ENCODE results near the gene IL18BP. TPM values are rescaled to one million over a fixed set of nuclear protein-coding genes. Genes with fewer than 3 reads are reported as not detected.

IL18BP gene
- total and polyA plus RNA-seq, 10 of the 15 experiments (the other 5 are each of a cell fraction or from before 2014, with no cell fraction given) = 2.6 to 18.1 (median 10.7) TPM

DNA sequence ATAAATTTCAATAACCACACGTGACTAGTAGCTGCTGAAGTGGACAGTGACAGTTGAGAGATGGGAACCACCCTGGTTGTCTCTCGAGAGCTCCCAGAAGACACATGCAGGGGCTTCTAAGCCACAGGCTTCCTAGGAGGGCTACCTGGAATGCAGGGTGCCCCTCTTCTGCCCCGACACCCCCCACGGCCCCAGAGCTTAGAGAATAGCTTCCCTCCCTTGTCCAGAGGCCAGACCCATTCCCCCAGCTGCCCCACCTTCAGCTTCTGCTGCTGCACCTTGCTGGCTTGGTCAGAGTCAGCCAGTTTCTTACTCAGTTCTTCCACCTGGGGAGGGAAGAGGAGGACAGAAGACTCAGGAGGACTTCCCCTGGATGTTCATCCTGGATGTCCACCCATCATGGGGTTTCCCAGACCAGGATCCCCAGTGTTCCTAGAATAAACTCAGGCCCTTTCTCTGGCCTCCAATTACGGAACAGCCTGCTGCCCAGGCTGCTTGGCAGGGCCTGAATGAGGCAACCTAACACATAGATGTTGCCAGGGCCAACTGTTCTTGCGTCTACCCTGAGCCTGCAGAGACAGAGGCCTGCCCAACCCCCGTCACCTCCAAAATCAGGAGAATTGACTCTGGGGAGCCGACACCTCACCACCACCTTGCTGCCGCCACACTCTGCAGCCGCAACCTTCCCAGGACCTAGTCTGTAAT is 12.0 kb downstream of the IL18BP start:
- RAD21 ChIA-PET (ENCODE audit: unreplicated experiment) = no interaction called here
- no peaks in the 10 kb centered on the region for H3K4me1 ChIP-seq (ENCODE audit: control insufficient read depth, insufficient read depth, low read length)
- CTCF ChIA-PET = interaction anchor here (0.9 to 9.0 kb wide), 6 partner anchors 14 to 133 kb away, joined by 3 to 138 read pairs (median 4); no protein-coding TSS in a partner anchor

DNA sequence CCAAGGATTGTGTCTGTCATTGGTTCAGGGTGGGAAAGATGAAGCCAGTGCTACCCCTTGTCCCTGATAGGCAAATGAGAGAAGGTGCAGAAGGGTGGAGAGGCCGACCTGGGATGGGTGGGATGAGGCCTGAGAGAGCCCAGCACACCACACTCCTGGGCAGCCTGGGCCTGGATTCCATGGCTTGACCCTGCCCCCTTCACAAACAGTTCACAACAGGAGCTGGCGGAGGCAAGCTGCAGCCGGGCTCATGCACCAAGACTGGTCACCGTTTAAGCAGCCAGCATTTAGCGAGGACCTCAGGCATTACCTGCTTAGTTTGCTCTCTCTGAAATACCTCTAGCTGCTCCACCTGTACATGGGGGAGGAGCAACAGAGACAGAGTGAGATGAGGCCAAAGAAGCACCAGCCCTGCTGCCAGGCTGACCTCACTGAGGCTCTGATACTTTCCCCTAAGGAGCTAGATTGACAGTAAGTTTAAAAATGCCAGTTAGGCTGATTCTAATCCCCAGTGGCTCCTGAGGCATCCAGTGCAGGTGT is 13.5 kb downstream of the IL18BP start:
- Histone ChIP-seq H3K9ac (ENCODE audit: control insufficient read depth, insufficient read depth, low read length) (no peak overlapping the region), H3K36me3 (ENCODE audit: control insufficient read depth in 2 of 2, insufficient read depth in 2 of 2, low read length in 1 of 2) (peaks cover 51 to 69% of the 10 kb centered on the region in 2 experiments), H3K27me3 (replicated peaks in 1 of 2; ENCODE audit: control insufficient read depth in 2 of 2, insufficient read depth in 2 of 2, low read length in 1 of 2) (no peaks in the 10 kb centered on the region), H3K4me2 (ENCODE audit: control insufficient read depth, insufficient read depth) (no peak overlapping the region), H3K4me1 (ENCODE audit: control insufficient read depth, insufficient read depth, low read length) (no peaks in the 10 kb centered on the region), H3K4me3 (no peak overlapping the region), H4K20me1 (ENCODE audit: control insufficient read depth, insufficient read depth) (0 out of 2 replicates have a peak, but pooled peaks cover 3% of the 10 kb centered on the region), H3K9me3 (replicated peaks; ENCODE audit: control insufficient read depth, insufficient read depth, low read length) (no peaks in the 10 kb centered on the region), H3K79me2 (ENCODE audit: control insufficient read depth, insufficient read depth, low read length) (no peaks in the 10 kb centered on the region), H2AFZ (ENCODE audit: control insufficient read depth, low read depth, low read length) (no peak overlapping the region), H3K27ac (ENCODE audit: control insufficient read depth, insufficient read depth) (no peak overlapping the region)
- ChIA-PET RAD21 (ENCODE audit: unreplicated experiment) (interaction anchor here (4.5 kb wide), 1 partner anchor 34 kb away, joined by 51 read pairs; no protein-coding TSS in a partner anchor), SMC1A (ENCODE audit: uncharacterized antibody, unreplicated experiment) (interaction anchor here (1.7 to 7.3 kb wide), 2 partner anchors 35 to 419 kb away, joined by 4 to 64 read pairs; no protein-coding TSS in a partner anchor), POLR2A (no interaction called here), CTCF (interaction anchor here (0.6 to 9.0 kb wide), 3 partner anchors 12 to 34 kb away, joined by 3 to 138 read pairs (median 3); no protein-coding TSS in a partner anchor)
- DNase-seq (ENCODE audit: low read depth, low spot score) (no peak), FAIRE-seq (no peak), ATAC-seq (no peak)
- TF ChIP-seq POLR2AphosphoS2 (IDR thresholded peaks at IDR 0.05; ENCODE audit: low read depth, low read length) = peak; percentile 27; the same call in 1 of the 2 replicates
- TF ChIP-seq ZNF622 (IDR thresholded peaks at IDR 0.05) = no peak
- no peak for TF ChIP-seq CHD1 (IDR thresholded peaks at IDR 0.05; ENCODE audit: low read depth, low read length)
- TF ChIP-seq CBX5 (IDR thresholded peaks at IDR 0.05; ENCODE audit: low read depth) = no peak
- peak; percentile 35; the same call in 1 of the 2 replicates for TF ChIP-seq POLR2A (IDR thresholded peaks at IDR 0.05; ENCODE audit: low read depth, low read length)
- intact Hi-C loops (cut with micrococcal nuclease; ENCODE audit: unreplicated experiment) = no loop called here
- in situ Hi-C loops (cut with MboI) = no loop called here
- 55% methylated on average over 5 of the region's 5 CpGs for WGBS (ENCODE audit: insufficient coverage, insufficient replicate concordance, low lambda C conversion rate, missing lambda C conversion rate)
- BruUV-seq (replicated peaks) = no TSS peak

More for the DNA sequence above, 12.0 kb downstream of the IL18BP start:
- WGBS (ENCODE audit: insufficient coverage, insufficient replicate concordance, low lambda C conversion rate, missing lambda C conversion rate) = 81% methylated on average over 10 of the region's 10 CpGs
- intact Hi-C loops (cut with micrococcal nuclease; ENCODE audit: unreplicated experiment) = no loop called here
- Histone ChIP-seq H2AFZ (ENCODE audit: control insufficient read depth, low read depth, low read length) (no peak overlapping the region), H3K4me2 (ENCODE audit: control insufficient read depth, insufficient read depth) (no peak overlapping the region), H3K27ac (ENCODE audit: control insufficient read depth, insufficient read depth) (no peak overlapping the region), H3K9me3 (replicated peaks; ENCODE audit: control insufficient read depth, insufficient read depth, low read length) (no peaks in the 10 kb centered on the region), H3K27me3 (replicated peaks in 1 of 2; ENCODE audit: control insufficient read depth in 2 of 2, insufficient read depth in 2 of 2, low read length in 1 of 2) (no peaks in the 10 kb centered on the region), H3K79me2 (ENCODE audit: control insufficient read depth, insufficient read depth, low read length) (no peaks in the 10 kb centered on the region), H3K4me3 (no peak overlapping the region), H3K36me3 (ENCODE audit: control insufficient read depth in 2 of 2, insufficient read depth in 2 of 2, low read length in 1 of 2) (peaks cover 41 to 72% of the 10 kb centered on the region in 2 experiments; a peak in 3 of 4 replicates), H4K20me1 (ENCODE audit: control insufficient read depth, insufficient read depth) (0 out of 2 replicates have a peak, but pooled peaks cover 3% of the 10 kb centered on the region), H3K9ac (ENCODE audit: control insufficient read depth, insufficient read depth, low read length) (no peak overlapping the region)
- no peak for FAIRE-seq
- SMC1A ChIA-PET (ENCODE audit: uncharacterized antibody, unreplicated experiment) = interaction anchor here (1.8 kb wide), 1 partner anchor 34 kb away, joined by 4 read pairs; no protein-coding TSS in a partner anchor
- ATAC-seq = no peak
- DNase-seq (ENCODE audit: low read depth, low spot score) = no peak
- POLR2A ChIA-PET = interaction anchor here (0.6 to 0.7 kb wide), 2 partner anchors 11 to 28 kb away, joined by 3 to 8 read pairs; no protein-coding TSS in a partner anchor
- TF ChIP-seq JUNB (IDR thresholded peaks at IDR 0.05) (no peak), PML (IDR thresholded peaks at IDR 0.05; ENCODE audit: low read length) (0 out of 2 replicates have a peak, but pooled peaks have one; percentile 4)
- in situ Hi-C loops (cut with MboI) = no loop called here
- no TSS peak for BruUV-seq (replicated peaks)

Data from GM12878 (cell line).